Measurements from ENCODE around the gene SLC44A2.

The SLC44A2 gene

GRCh38 chr19:10602330-10603083 is 22.8 kb upstream of the SLC44A2 start:
- H3K4me3 ChIP-seq (ENCODE audit: low read depth, low read length) = peak overlapping the region; percentile 86
- no peak for TF ChIP-seq CTCF (IDR thresholded peaks at IDR 0.05; ENCODE audit: low read depth, low read length, missing control alignments)
- DNase-seq (ENCODE audit: low read depth) = no peak

- TF ChIP-seq CTCF (IDR thresholded peaks at IDR 0.05; ENCODE audit: low read depth, low read length, missing control alignments) = peak; percentile 7
- H3K4me3 ChIP-seq (ENCODE audit: low read depth, low read length) = peak overlapping the region; percentile 86
- DNase-seq (ENCODE audit: low read depth) = no peak
Observed at GRCh38 chr19:10603084-10603872, 22.1 kb upstream of the SLC44A2 start.

- no peak for DNase-seq (ENCODE audit: low read depth)
- TF ChIP-seq CTCF (IDR thresholded peaks at IDR 0.05; ENCODE audit: low read depth, low read length, missing control alignments) = no peak
- H3K4me3 ChIP-seq (ENCODE audit: low read depth, low read length) = peak overlapping the region; percentile 86
Observed at GRCh38 chr19:10603873-10604459, 21.4 kb upstream of the SLC44A2 start.

GRCh38 chr19:10604460-10604980 is 20.8 kb upstream of the SLC44A2 start:
- peak overlapping the region; percentile 86; the same call in 1 of the 2 replicates for H3K4me3 ChIP-seq (ENCODE audit: low read depth, low read length)
- TF ChIP-seq CTCF (IDR thresholded peaks at IDR 0.05; ENCODE audit: low read depth, low read length, missing control alignments) = no peak
- no peak for DNase-seq (ENCODE audit: low read depth)

GRCh38 chr19:10611907-10612306 is 13.4 kb upstream of the SLC44A2 start:
- DNase-seq (ENCODE audit: low read depth) = no peak
- TF ChIP-seq CTCF (IDR thresholded peaks at IDR 0.05; ENCODE audit: low read depth, low read length, missing control alignments) = no peak
- H3K4me3 ChIP-seq (ENCODE audit: low read depth, low read length) = no peak overlapping the region

- DNase-seq (ENCODE audit: low read depth) = no peak
- no peak overlapping the region for H3K4me3 ChIP-seq (ENCODE audit: low read depth, low read length)
- no peak for TF ChIP-seq CTCF (IDR thresholded peaks at IDR 0.05; ENCODE audit: low read depth, low read length, missing control alignments)
Observed at GRCh38 chr19:10612499-10613119, 12.7 kb upstream of the SLC44A2 start.

All from GM12864 (cell line).